K562 (cell line): ENCODE measurements around the gene PTPN12. TPM values are rescaled to one million over a fixed set of nuclear protein-coding genes. Genes with fewer than 3 reads are reported as not detected.

Source experiments
- HDAC1 ChIP-seq, 2 experiments: fragments of 450-650 bp; IDR thresholded peaks; 2 replicates each; pipeline ENCODE4 v1.6.1; 2016 to 2017; ENCODE audit warnings: inconsistent platforms in 1 of 2, mild to moderate bottlenecking in 1 of 2, moderate library complexity in 1 of 2
- NBN ChIP-seq: fragments of 450-650 bp; IDR thresholded peaks from 2 replicates; pipeline ENCODE4 v1.6.1; 2016; ENCODE audit warnings: low read depth, mild to moderate bottlenecking
- NKRF ChIP-seq: fragments of 450-650 bp; IDR thresholded peaks from 2 replicates; pipeline ENCODE4 v1.6.1; 2016; ENCODE audit warnings: borderline replicate concordance
- polyA plus RNA-seq, 8 experiments: library from polyadenylated mRNA; depleted of rRNA in 4 of 8; stranded (reverse) in 5 of 8; unstranded in 3 of 8; fragments of >200 nt; fragmentation: Nextera tagmentation in 2 of 8; fragmentation: Illumina TruSeq in 1 of 8; extraction: Ambion mirVana in 2 of 8; extraction: Trizol in 1 of 8; gene quantifications; 2 replicates each; pipeline versions ENCODE4 v1.2.1 to v1.2.3, GENCODE V29; 2011 to 2014; ENCODE audit warnings: inconsistent platforms in 1 of 8, missing spikeins in 1 of 8
- total RNA-seq, 7 experiments: library from RNA; depleted of rRNA in 6 of 7; stranded (reverse); fragments of >200 nt in 6 of 7; fragmentation: Illumina TruSeq in 2 of 7; extraction: Trizol in 2 of 7; gene quantifications; 2 replicates each; pipeline versions ENCODE4 v1.2.1 to v1.2.3, GENCODE V29; 2011 to 2021; ENCODE audit warnings: low replicate concordance in 1 of 7
- TF ChIP-seq, protein P1 (sequence below): fragments of 450-650 bp; formaldehyde crosslinking; conservative IDR thresholded peaks from 2 replicates; pipeline ENCODE4 v1.4.0; 2022; ENCODE audit warnings: mild to moderate bottlenecking, missing genetic modification characterization
- TF ChIP-seq, protein P2 (sequence below): fragments of 450-650 bp; formaldehyde crosslinking; IDR thresholded peaks from 2 replicates; pipeline ENCODE4 v1.4.0; 2020; ENCODE audit warnings: mild to moderate bottlenecking, mixed read lengths
- TF ChIP-seq, protein P3 (sequence below): IDR thresholded peaks from 2 replicates; pipeline ENCODE4 v1.6.1; 2016; ENCODE audit warnings: missing genetic modification characterization, missing compliant biosample characterization

PTPN12 gene
- total and polyA plus RNA-seq, 9 of the 15 experiments (the other 6 are each of a cell fraction or from before 2014, with no cell fraction given) = 15.3 to 79.8 (median 26.6) TPM

DNA sequence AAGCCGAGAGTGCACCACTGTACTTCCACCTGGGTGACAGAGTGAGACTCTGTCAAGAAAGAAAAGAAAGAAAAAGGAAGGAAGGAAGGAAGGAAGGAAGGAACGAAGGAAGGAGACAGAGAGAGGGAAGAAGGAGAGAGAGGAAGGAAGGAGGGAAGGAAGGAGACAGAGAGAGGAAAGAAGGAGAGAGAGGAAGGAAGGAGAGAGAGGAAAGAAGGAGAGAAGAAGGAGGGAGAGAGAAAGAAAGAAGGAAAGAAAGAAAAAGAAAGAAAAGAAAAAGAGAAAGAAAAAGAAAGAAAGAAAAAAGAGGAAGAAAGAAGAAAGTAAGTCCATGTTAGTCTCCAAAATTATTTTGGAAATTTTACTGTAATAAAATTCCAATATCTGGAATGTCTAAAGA lies 125.8 kb downstream of the PTPN12 start (continued):
- TF ChIP-seq, protein P1, sequence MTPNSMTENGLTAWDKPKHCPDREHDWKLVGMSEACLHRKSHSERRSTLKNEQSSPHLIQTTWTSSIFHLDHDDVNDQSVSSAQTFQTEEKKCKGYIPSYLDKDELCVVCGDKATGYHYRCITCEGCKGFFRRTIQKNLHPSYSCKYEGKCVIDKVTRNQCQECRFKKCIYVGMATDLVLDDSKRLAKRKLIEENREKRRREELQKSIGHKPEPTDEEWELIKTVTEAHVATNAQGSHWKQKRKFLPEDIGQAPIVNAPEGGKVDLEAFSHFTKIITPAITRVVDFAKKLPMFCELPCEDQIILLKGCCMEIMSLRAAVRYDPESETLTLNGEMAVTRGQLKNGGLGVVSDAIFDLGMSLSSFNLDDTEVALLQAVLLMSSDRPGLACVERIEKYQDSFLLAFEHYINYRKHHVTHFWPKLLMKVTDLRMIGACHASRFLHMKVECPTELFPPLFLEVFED (CRISPR knock-in tag) = 0 out of 2 replicates have a peak, but pooled peaks have one; percentile 74
- TF ChIP-seq, protein P2, sequence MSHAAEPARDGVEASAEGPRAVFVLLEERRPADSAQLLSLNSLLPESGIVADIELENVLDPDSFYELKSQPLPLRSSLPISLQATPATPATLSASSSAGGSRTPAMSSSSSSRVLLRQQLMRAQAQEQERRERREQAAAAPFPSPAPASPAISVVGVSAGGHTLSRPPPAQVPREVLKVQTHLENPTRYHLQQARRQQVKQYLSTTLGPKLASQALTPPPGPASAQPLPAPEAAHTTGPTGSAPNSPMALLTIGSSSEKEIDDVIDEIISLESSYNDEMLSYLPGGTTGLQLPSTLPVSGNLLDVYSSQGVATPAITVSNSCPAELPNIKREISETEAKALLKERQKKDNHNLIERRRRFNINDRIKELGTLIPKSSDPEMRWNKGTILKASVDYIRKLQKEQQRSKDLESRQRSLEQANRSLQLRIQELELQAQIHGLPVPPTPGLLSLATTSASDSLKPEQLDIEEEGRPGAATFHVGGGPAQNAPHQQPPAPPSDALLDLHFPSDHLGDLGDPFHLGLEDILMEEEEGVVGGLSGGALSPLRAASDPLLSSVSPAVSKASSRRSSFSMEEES (CRISPR knock-in tag) = no peak
- TF ChIP-seq NKRF (0 out of 2 replicates have a peak, but pooled peaks have one; percentile 38), NBN (0 out of 2 replicates have a peak, but pooled peaks have one; percentile 40), HDAC1 (IDR thresholded peaks at IDR 0.05) (0 out of 4 replicates have a peak, but pooled peaks of 1 of the 2 experiments have one; percentile 29)
- TF ChIP-seq, protein P3, sequence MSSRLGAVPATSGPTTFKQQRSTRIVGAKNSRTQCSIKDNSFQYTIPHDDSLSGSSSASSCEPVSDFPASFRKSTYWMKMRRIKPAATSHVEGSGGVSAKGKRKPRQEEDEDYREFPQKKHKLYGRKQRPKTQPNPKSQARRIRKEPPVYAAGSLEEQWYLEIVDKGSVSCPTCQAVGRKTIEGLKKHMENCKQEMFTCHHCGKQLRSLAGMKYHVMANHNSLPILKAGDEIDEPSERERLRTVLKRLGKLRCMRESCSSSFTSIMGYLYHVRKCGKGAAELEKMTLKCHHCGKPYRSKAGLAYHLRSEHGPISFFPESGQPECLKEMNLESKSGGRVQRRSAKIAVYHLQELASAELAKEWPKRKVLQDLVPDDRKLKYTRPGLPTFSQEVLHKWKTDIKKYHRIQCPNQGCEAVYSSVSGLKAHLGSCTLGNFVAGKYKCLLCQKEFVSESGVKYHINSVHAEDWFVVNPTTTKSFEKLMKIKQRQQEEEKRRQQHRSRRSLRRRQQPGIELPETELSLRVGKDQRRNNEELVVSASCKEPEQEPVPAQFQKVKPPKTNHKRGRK (tag) = peak; percentile 88
